DLD1 (cell line): Measurements from ENCODE around the gene GPC5.

Experiments
- in situ Hi-C: cut with HindIII; loops from 2 replicates; pipeline ENCODE4 v1.10.0; 2017; ENCODE audit warnings: low sequenced_read_pairs

Gene GPC5

DNA sequence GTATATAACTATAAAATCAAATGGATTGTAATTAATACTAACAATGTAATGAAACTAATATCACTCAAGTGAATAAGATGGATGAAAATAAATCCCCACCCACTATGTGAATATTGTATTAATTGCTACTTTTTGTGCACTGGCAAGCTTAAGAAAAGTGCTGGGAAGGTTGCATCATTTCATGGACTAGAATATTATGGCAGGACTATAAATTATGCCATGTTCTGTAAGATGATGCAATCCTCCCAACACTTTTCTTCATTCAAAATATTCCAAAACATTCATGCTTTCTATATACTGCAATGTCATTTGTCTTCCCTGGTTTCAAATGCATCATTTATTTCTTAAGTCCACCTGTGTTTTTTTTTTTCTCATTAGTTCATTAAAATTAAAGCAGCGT is 1370.6 kb downstream of the GPC5 start:
- in situ Hi-C loops = no loop called here

DNA sequence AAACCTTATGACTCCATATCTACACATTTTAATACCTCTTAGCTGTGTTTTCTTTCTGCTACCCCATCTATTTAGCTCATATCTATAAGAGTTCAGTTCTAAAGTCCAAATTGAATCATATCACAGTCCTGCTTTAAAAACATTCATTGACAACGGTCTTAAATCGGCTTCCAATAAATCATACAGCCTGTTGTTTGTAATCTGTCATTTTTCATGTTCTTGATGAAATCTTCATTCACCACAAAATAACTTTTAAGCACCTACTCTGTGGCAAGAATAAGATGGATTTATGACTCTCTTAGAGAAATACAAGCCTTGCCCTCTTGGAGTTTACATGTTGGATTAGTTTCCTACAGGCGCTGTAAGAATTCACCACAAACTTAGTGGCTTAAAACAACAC is 1377.2 kb downstream of the GPC5 start:
- in situ Hi-C loops = no loop called here

DNA sequence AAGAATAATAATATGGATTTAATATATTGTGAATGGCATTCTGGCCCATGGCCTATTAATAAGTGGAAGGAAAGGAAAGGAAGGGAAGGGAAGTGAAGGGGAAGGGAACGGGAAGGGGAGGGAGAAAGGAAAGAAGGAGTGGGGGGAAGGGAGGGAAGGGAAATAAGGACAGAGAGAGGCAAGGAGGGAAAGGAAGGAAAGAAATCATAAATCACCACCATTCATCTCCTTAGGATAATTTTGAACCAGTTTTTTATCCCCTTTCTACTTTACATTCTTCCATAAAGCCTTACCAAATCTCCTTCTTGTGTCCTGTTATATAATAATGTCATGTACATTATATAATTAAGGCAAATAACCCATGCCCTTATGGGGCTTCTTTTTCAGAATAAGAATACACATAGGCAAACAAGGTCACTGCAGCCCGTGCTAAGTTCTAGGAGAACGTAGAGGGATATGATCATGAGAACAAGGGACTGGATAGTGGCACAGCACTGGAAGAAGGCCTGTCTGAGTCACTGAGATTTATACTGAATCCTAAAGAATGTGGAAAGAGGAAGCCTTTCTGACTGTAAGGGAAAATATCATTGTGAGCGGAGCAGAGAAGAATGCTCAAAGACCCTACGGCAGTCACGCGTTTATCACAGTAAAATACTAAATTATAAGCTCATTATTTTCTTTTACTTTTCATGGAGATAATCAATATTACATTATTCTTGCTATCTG is 1383.7 kb downstream of the GPC5 start:
- in situ Hi-C loops = no loop called here

DNA sequence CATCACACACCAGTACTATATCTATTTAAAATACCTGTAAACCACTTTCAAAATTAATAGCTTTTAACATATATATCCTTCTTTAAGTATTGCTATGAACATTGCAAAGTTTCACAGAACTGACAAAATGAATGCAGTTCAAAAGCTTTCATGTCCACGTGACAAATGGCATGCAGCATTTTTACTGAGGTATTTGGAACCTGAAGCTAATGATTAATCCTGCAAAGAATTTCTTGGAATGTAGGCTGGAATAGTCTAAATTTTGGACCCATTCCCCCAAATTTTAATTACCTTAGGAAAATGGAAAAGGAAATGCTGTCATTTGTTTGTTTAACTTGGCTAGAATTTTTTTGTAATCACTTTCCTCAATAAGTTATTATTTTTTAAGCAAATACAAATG is 1404.4 kb downstream of the GPC5 start:
- in situ Hi-C loops = no loop called here

DNA sequence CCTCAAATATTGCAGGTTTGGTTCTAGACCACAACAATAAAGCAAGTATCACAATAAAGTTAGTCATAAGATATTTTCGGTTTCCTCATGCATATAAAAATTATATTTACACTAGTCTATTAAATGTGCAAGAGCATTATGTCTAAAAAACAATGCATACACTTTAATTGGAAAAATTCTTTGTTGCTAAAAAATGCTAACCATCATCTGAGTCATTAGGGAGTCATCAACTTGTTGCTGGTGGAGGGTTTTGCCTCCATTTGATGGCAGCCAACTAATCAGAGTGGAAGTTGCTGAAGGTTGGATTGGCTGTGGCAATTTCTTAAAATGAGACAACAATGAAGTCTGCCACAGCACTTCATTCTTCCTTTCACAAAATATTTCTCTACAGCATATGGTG is 1405.9 kb downstream of the GPC5 start:
- in situ Hi-C loops = no loop called here

DNA sequence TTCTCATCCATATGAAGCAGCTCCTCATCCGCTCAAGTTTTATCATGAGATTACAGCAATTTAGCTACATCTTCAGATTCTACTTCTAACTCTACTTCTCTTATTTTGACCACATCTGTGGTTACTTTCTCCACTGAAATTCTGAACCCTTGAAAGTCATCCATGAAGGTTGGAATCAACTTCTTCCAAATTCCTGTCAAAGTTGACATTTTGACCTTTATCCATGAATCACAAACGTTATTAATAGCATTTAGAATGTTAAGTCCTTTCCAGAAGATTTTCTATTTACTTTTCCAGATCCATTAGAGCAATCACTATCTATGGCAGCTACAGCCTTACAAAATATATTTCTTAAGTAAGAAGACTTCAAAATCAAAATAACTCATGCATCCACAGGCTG is 1406.5 kb downstream of the GPC5 start:
- in situ Hi-C loops = no loop called here

DNA sequence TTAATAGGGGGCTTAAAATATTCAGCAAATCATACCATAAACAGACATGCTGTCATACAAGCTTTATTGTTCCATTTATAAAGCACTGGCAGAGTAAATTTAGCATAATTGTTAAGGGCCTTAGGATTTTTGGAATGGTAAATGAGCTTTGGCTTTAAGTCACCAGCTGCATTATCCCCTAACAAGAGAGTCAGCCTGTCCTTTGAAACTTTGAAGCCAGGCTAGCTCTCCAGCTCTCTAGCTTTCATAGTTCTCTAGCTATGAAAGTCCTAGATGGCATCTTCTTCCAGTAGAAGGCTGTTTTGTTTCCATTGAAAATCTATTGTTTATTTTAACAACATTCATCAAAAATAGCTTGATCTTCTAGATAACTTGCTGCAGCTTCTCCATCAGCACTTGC is 1407.3 kb downstream of the GPC5 start:
- in situ Hi-C loops = no loop called here

DNA sequence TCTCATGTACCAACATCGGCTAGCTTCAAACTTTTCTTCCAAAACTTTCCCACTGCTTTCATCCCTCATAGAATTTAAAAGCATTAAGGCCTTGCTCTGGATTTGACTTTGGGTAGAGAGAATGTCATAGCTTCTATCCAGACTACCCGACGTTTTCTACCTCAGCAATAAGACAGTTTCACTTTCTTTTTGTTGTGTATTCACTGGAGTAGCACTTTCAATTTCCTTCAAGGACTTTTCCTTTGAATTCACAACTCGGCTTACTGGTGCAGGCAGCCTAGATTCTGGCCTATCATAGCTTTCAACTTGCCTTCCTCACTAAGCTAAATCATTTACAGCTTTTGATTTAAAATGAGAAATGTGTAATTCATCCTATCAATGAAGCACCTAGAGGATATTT is 1407.8 kb downstream of the GPC5 start:
- in situ Hi-C loops = no loop called here

DNA sequence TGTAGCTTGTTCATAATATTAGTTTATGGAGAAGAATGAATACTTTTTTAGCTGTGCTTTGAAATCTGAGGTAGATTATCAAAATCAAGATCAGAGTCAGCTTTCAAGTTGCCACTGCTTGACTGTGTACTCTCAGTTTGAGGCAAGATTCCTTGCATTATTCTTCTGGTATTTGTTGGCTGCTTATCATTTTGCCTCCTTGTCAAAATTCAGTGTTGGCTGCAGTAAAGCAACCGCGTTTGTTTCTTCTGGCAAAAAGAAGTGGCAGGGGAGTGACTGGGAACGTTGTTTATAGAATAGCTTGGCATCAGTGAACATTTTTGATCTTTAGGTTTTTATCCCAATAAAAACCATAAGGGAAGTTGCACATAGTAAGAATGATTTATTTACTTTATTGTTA is 1408.9 kb downstream of the GPC5 start:
- in situ Hi-C loops = no loop called here

DNA sequence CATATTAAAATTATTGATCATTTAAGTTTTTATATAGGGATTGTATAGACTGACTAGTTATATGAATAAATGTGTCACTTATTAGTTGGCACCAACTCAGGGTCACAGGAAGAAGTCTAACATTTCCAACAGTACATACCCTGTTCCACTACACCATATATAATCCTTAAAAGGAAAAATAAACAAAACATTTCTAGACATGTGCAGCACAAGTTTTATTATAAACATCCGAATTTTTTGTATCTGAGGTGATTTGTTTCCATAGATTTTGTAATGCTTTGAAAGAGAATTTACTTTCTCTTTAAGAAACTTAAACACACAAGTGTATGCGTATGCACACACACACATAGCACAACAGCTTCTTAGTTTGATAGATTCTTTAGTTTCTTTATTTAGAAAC is 1409.5 kb downstream of the GPC5 start:
- in situ Hi-C loops = no loop called here

DNA sequence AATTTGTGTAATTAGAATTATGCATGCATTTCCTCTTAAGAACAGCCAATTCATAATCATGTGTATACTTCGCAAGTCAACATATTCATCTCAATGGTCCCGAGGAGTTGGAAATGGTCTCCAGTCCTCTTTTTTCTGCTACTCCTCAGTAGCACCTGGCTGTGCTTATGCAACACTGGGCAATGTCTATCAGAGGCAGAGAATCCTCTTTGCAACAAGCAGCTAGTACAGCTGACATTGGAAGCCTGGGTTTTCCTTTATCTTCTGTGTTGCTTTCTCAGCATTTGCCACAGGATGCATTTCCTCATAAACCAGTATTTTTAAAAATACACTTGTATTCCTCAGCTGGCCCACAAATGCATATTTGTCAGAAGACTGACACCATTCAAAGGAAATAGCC is 1422.9 kb downstream of the GPC5 start:
- in situ Hi-C loops = no loop called here

DNA sequence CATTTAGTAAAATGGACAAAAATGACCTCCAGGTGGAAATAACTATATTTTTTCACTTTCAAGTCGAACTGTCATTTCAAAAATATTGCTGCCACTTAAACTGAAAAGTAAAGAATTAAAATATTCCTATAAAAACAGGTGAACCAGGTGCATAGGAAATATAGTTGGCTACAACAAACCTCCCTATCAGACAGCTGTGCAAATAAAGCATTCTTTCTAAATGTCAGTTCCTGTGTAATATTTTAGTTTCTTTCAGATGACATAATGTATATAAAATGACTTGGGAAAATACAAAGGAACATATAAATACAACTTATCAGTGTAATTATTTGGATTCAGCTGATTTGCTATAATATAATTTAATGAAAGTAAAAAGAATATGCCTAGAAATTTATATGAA is 1424.6 kb downstream of the GPC5 start:
- in situ Hi-C loops = no loop called here

DNA sequence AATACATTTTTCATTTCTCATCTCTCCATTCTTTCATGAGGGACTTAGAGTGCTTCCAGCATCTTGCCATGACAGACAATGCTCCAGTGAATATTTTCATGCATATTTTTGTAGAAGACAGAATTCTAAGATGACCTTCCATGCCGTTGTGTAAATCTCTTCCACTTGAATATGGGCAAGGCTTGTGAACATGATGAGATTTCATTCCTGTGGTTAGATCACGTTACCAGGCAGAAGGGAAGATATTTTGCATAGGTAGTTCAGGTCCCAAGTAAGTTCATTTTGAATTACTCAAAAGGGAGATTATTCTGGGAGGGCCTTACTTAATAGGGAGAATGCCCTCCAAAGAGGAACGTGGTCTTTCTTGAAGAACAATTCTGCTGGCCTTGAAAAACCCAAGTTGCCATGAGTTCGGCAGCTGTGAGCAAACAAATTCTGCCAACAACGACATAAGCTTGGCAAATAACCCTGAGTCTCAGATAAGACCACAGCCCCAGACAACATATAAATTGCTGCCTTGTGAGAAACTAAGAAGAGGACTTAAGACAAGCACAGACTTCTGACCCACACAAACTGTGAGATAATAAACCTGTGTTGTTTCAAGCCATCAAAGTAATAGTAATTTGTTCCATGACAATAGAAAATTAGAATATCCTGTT is 1427.6 kb downstream of the GPC5 start:
- in situ Hi-C loops = no loop called here

DNA sequence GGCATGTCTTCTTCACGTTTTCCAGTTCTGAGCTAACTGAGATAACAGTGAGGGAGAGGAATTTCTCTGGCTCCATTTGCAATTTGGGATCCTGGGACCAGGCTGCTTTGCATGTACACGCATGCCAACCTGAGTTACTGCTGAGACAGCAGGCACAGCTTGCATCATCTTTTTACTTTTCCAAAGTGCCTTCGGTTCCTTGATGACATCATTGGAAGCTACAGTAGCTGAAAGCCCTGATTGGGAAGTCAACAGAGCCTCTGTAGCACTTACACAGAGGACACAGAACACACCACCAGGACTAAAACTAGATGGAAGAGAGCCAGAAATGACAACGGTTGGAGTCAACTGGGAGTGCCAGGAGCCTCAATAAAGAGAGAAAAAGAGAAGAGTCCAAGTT is 1429.1 kb downstream of the GPC5 start:
- in situ Hi-C loops = no loop called here

DNA sequence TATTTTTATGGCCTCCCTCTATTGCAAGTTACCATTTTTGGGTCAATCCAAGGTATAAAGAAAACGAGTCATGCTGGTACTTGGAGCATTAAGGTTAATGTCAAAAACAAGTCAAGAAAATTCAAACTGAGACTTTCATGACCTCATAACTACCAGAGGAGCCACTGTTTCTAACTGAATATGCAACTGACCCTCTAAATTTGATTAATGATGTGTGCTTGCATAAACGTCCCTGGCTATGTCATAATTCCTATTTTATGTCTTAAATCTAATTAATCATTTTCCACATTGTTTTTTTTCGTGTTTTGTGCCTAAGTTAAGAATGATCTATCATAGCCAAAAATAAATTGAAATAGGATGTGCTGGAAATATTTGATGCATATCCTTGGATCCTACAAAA is 1431.5 kb downstream of the GPC5 start:
- in situ Hi-C loops = no loop called here

DNA sequence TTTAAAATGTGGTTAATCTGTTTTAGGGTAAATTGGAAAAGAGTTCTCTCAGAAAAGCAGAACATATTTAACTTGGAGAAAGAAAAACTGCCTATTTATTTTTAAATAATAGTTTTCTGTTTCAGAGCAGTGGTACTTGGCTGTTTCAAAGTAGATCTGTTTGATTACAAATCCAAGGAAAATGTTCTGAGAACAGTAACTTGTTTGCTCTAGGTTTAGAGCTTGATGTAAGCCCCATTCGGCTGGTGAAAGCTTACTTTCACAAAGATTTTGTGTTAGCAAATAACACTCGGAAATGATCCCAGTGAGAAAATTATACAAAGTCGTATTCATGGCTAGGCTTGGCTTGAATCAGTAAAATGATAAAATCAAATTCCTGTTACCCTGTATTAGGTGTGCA is 1432.4 kb downstream of the GPC5 start:
- in situ Hi-C loops = no loop called here

DNA sequence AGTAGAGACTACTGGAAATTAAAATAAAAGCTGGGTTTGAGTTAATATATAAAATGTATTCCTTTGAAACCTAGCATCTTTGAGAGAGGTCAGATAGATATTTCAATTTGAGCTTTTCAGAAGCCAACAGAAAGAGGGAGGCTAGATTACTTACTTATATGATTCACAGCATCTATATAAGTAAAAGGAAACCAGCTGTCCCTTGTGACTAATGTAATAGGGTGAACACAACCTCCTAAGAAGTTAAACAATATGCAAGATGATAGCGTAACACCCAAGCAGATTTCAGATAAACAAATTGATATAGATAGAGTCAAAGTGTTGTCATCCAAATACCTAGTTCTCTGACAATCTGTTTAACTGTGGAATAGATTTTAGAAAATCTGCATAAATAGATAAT is 1434.7 kb downstream of the GPC5 start:
- in situ Hi-C loops = no loop called here

DNA sequence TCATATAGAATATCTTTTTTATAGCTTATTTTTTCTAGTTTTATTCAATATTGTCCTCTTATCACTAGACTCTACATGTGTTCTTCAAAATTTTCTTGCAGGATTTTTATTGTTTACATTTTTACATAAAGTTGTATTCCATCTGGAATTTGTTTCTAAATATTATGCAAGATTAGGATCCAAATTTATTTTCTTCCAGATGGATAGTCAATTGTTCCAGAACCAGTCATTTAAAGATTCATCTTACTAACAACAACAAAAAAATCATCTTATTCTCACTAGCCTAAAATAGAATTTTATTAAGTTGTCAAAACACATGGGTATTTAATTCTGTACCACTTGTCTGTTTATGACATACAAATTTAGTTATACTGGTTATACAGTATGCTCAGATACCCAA is 1437.8 kb downstream of the GPC5 start:
- in situ Hi-C loops = no loop called here

DNA sequence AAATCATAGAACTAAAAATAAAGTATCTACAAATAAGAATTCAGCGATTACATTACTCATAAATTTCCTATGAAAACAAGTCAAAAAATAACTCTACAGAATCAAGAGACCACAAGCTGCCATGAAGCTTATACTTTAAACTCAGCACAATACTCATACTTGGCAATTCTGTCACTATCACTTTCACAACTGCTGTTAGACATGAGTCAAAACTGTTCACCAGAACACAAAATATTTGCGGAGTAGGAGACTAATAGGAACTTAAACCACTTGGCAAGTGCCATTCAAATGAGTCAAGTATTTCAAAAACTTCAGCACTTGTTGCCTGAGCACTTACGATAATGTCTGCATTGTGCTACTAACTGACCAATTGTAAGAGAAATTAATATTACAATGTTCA is 1440.4 kb downstream of the GPC5 start:
- in situ Hi-C loops = no loop called here

DNA sequence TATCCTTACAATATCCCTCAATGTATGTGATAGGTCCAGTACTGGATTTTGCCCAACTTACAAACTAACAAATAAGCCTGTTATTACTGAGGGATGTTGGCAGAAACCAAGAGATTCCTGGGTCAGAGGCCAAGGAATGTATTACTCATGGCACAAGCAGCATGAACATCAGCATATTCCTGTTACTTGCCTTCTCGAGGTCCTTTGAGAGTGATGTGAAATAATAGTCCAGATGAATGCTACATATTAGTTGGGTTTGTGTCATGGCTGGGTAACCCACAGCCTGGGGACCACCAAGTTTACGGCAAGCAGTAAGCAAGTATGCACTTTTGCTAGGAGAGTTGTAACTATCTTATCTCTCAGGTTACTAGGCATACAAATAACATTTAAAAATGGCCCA is 1443.7 kb downstream of the GPC5 start:
- in situ Hi-C loops = no loop called here

DNA sequence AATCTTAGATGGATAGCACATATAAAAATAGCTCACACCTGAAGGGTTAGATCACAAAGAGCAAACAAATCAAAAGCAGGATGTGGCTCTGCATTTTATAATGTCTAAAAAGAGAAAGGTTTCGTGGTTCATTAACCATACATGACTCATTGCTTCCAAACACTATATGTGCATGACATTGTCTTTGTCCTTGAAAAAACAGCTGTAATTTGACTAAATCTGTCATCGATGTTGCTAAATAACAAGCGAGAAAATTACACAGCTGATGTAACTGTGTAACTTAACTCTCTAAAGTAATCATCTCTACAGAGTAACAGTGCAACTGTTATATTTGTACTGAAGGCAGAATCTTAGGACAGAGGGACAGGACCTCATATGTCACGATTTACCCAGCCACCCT is 1445.1 kb downstream of the GPC5 start:
- in situ Hi-C loops = no loop called here

DNA sequence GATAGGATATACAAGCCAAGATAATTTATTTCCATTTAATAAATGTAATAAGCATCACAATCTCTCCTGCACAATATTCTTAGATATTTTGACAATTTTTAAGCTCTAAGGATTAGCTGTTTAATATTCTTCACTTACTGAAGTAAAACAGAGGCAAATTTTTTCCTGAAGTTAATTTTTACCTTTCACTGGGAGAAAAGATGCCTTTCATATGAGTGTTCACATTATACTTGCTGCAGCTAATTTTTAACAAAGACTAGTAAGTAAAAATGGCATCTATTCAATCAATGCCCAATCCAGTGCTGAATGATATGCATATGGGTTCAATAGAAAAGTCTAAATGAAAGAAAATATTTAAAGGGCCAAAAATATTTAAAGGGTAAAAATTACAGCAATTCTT is 1451.0 kb downstream of the GPC5 start:
- in situ Hi-C loops = no loop called here
